IPS-15b (cell line): ENCODE results near the gene AARS2.
A peak's percentile ranks its signal among the peaks of the same experiment; 100 is the strongest.

Source experiments
- H3K27me3 ChIP-seq: one replicate; pipeline ENCODE4 v1.6.1; 2013; ENCODE audit warnings: low read length; ENCODE audit not compliant: control insufficient read depth, insufficient read depth
- H3K36me3 ChIP-seq: one replicate; pipeline ENCODE4 v1.6.1; 2013; ENCODE audit warnings: low read length; ENCODE audit not compliant: control insufficient read depth, insufficient read depth
- H3K4me1 ChIP-seq: one replicate; pipeline ENCODE4 v1.6.1; 2013; ENCODE audit warnings: mild to moderate bottlenecking, low read length; ENCODE audit not compliant: control insufficient read depth, insufficient read depth
- H3K4me3 ChIP-seq: one replicate; pipeline ENCODE4 v1.5.1; 2013; ENCODE audit warnings: low read depth, low read length
- H3K9ac ChIP-seq: one replicate; pipeline ENCODE4 v1.6.1; 2013; ENCODE audit warnings: low read depth, mild to moderate bottlenecking, low read length
- H3K9me3 ChIP-seq: one replicate; pipeline ENCODE4 v1.6.1; 2013; ENCODE audit warnings: mild to moderate bottlenecking, low read length; ENCODE audit not compliant: control insufficient read depth, insufficient read depth

AARS2 gene

GRCh38 chr6:44270526-44271405 is 42.4 kb downstream of the AARS2 start:
- H3K4me3 ChIP-seq = peak overlapping the region; percentile 54
- H3K9me3 ChIP-seq = no peaks in the 10 kb centered on the region
- no peak overlapping the region for H3K9ac ChIP-seq
- H3K4me1 ChIP-seq = peaks cover 19% of the 10 kb centered on the region
- H3K36me3 ChIP-seq = peaks cover 6% of the 10 kb centered on the region
- peaks cover 29% of the 10 kb centered on the region for H3K27me3 ChIP-seq

GRCh38 chr6:44269921-44270525 is 43.1 kb downstream of the AARS2 start, which contains the start of gene TMEM151B:
TMEM151B (plus strand) TSS chr6:44270450; CDS start chr6:44270743, 293 bp downstream.
- Histone ChIP-seq H3K4me3 (peak within 1 kb of the TSS; percentile 63), H3K9me3 (no peaks in the 10 kb centered on the region), H3K9ac (no peak within 1 kb of the TSS), H3K36me3 (peaks cover 6% of the 10 kb centered on the region), H3K27me3 (peaks cover 24% of the 10 kb centered on the region), H3K4me1 (peaks cover 19% of the 10 kb centered on the region)

- Histone ChIP-seq H3K27me3 (peaks cover 25% of the 10 kb centered on the region), H3K9ac (no peak overlapping the region), H3K4me1 (peaks cover 22% of the 10 kb centered on the region), H3K9me3 (no peaks in the 10 kb centered on the region), H3K36me3 (peaks cover 6% of the 10 kb centered on the region), H3K4me3 (peak overlapping the region; percentile 63)
Observed at GRCh38 chr6:44269178-44269920, 43.8 kb downstream of the AARS2 start.

- Histone ChIP-seq H3K36me3 (peaks cover 1% of the 10 kb centered on the region), H3K9me3 (no peaks in the 10 kb centered on the region), H3K27me3 (peaks cover 22% of the 10 kb centered on the region), H3K4me3 (peak overlapping the region; percentile 30), H3K4me1 (peaks cover 32% of the 10 kb centered on the region), H3K9ac (no peak overlapping the region)
Observed at GRCh38 chr6:44268095-44268628, 45.0 kb downstream of the AARS2 start.

GRCh38 chr6:44267252-44267651 is 45.9 kb downstream of the AARS2 start:
- Histone ChIP-seq H3K9ac (no peak overlapping the region), H3K4me3 (no peak overlapping the region), H3K27me3 (peaks cover 22% of the 10 kb centered on the region), H3K36me3 (peaks cover 1% of the 10 kb centered on the region), H3K9me3 (no peaks in the 10 kb centered on the region), H3K4me1 (peaks cover 34% of the 10 kb centered on the region)

- Histone ChIP-seq H3K27me3 (peaks cover 22% of the 10 kb centered on the region), H3K36me3 (peaks cover 8% of the 10 kb centered on the region), H3K9ac (no peak overlapping the region), H3K4me3 (no peak overlapping the region), H3K9me3 (no peaks in the 10 kb centered on the region), H3K4me1 (peaks cover 31% of the 10 kb centered on the region)
Observed at GRCh38 chr6:44266347-44266746, 46.8 kb downstream of the AARS2 start.

GRCh38 chr6:44265722-44266233 is 47.4 kb downstream of the AARS2 start:
- Histone ChIP-seq H3K27me3 (peaks cover 22% of the 10 kb centered on the region), H3K4me1 (peaks cover 30% of the 10 kb centered on the region), H3K4me3 (no peak overlapping the region), H3K9ac (peak overlapping the region; percentile 12), H3K36me3 (peaks cover 8% of the 10 kb centered on the region), H3K9me3 (no peaks in the 10 kb centered on the region)

GRCh38 chr6:44265007-44265721 is 48.0 kb downstream of the AARS2 start, which contains the start of gene NFKBIE:
NFKBIE (minus strand) TSS chr6:44265551; CDS start chr6:44265346, 205 bp downstream.
- H3K4me3 ChIP-seq = peak within 1 kb of the TSS; percentile 82
- H3K4me1 ChIP-seq = peaks cover 30% of the 10 kb centered on the region
- H3K36me3 ChIP-seq = peaks cover 9% of the 10 kb centered on the region
- peaks cover 22% of the 10 kb centered on the region for H3K27me3 ChIP-seq
- H3K9ac ChIP-seq = peak within 1 kb of the TSS; percentile 47
- no peaks in the 10 kb centered on the region for H3K9me3 ChIP-seq

- peak overlapping the region; percentile 82 for H3K4me3 ChIP-seq
- H3K4me1 ChIP-seq = peaks cover 27% of the 10 kb centered on the region
- H3K9ac ChIP-seq = peak overlapping the region; percentile 47
- no peaks in the 10 kb centered on the region for H3K9me3 ChIP-seq
- peaks cover 14% of the 10 kb centered on the region for H3K27me3 ChIP-seq
- H3K36me3 ChIP-seq = peaks cover 14% of the 10 kb centered on the region
Observed at GRCh38 chr6:44264154-44265006, 48.8 kb downstream of the AARS2 start.

GRCh38 chr6:44263354-44264100 is 49.6 kb downstream of the AARS2 start:
- Histone ChIP-seq H3K36me3 (peaks cover 19% of the 10 kb centered on the region), H3K4me3 (peak overlapping the region; percentile 82), H3K9ac (no peak overlapping the region), H3K27me3 (peaks cover 9% of the 10 kb centered on the region), H3K4me1 (peaks cover 19% of the 10 kb centered on the region), H3K9me3 (no peaks in the 10 kb centered on the region)
